KBM-7 (cell line): Measurements from ENCODE around the gene DNAI1.

Experiments
- DNase-seq: peaks from one replicate; pipeline ENCODE4 v3.0.0-alpha.2; 2015
- in situ Hi-C: fragments of 300-500 bp; cut with MboI; formaldehyde crosslinking; loops from 2 replicates; pipeline ENCODE4 v1.14.3; 2020; ENCODE audit warnings: low sequenced_read_pairs, low pct_unique_long_range_greater_than_20kb, mixed read lengths

The DNAI1 gene

GRCh38 chr9:34443976-34444375 is 14.6 kb upstream of the DNAI1 start:
- peak; percentile 49 for DNase-seq

GRCh38 chr9:34446468-34446891 is 12.1 kb upstream of the DNAI1 start:
- DNase-seq, result no peak
- in situ Hi-C loops, result no loop called here

More at GRCh38 chr9:34443976-34444375, 14.6 kb upstream of the DNAI1 start:
- in situ Hi-C loops, result no loop called here

GRCh38 chr9:34446951-34447350 is 11.7 kb upstream of the DNAI1 start:
- DNase-seq, result no peak
- in situ Hi-C loops, result no loop called here

GRCh38 chr9:34450644-34451043 is 8.0 kb upstream of the DNAI1 start:
- in situ Hi-C loops, result no loop called here
- DNase-seq, result no peak

DNA sequence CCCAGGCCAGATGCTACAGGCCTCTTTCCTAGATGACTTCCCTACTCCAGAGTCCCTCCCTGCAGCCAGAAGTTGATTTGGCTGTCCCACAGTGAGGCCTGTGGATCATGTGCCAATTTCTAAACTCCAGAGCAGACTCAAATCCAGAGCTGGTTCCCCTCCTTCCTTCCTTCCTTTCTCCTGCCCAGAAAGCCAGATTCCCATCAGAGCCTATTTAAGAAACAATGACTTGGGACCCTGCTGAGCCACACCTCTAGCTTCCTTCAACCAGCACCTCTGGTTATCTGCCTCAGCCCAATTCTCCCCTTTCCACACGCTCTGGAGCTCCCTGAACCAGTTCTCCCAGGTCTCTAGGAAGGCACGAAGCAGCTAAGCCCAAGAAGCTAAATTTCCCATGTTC is 7.5 kb upstream of the DNAI1 start:
- in situ Hi-C loops, result no loop called here
- DNase-seq, result no peak

- no peak for DNase-seq
- in situ Hi-C loops, result no loop called here
Measured at GRCh38 chr9:34451545-34451944, 7.1 kb upstream of the DNAI1 start.

DNA sequence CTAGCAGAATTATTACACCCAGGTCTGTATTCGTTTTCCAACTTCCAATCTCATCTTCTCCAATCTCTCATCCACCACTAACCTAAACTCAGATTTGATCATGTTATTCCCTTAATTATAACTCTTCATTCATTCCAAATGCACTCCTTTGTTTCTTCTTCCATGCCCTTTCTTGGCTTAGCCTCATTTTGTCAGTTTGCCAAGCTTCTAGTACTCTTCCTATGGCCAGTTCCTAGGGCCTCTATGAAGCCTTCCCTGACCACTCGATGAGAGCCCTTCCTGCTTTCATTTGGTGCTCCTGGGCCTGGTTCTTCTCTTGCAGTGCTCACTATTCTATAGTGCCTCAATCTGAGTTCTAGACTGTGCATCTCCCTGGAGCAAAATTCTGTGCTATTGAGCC is 6.0 kb upstream of the DNAI1 start:
- in situ Hi-C loops, result no loop called here
- DNase-seq, result no peak

DNA sequence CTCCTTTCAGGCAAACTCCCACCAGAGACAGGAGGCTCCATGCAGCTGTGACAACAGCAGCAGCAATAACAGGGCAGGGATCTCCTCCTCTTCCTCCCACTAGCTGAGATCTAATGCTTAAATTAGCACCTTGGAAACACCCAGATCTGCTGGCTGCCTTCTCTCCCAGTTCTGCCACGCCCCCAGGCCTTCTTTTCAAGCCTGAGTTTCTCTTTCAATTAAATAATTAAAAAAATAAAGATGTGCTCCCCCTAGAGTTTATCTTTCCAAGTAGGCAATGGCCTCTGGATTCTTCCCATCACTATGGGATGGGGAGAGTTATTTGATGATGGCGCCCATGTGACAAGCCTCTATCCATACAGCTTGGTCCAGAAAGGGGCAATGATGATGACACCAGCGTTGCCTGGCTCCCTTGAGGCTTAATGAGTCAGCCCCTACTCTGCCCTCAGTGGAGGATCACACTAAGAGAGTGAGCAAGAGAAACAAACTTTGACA is 4.0 kb upstream of the DNAI1 start:
- in situ Hi-C loops, result no loop called here
- DNase-seq, result no peak

GRCh38 chr9:34456151-34456550 is 2.5 kb upstream of the DNAI1 start:
- peak; percentile 65 for DNase-seq
- in situ Hi-C loops, result no loop called here

DNA sequence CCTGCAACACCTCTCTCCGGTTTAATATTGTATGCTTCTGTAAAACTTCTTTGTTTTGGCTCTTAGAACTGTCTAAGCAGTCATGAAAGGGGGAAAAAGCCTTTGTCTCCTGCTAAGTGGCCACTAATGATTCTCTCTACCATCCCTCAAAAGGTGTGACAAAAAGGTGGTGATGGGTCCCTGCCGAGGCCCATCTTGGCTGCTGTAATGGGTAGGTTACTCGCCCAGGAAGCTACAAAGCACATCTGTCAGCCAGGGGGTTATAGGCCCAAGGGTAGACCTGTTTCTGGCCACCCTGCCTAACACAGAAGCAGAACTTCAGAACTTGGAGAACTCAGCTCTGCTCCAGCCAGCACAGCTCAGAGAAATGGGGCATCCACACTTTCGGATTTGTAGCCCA is 1.9 kb upstream of the DNAI1 start:
- in situ Hi-C loops, result no loop called here
- DNase-seq, result no peak

DNA sequence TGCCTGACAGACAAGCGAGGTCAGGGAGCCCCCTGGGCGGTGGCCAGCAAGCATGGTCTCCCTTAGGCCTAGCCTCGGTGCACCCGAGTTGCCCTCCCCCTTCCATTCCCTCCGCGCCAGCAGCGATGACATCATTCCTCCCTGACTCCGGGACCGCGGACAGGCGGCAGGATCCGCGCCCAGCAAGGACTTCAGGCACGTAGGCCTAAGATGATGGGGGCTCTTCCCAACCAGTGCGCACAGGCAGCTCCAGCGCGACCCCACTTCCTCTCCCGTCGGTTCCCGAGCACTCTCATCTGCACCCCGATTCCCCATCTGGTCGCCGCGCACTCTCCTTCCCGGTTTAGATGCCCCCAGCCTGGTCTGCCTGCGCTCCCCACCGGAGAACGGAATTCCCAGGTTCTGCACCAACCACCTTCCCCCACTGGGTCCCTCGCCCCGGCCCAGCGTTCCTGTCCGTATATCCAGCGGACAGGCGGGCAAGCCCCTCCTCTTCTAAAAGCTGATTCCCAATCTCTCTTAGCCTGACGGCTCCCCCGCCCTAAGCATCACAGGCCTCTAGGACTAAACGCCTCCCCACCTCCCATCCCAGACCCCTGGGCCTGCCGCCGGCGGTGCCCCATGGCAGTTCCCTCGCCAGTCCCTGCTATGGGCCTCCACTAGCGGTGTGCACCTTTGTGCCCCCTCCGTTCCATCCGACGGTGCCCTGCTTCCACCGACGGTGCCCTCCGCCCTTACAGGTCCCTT is 1.2 kb upstream of the DNAI1 start:
- in situ Hi-C loops, result no loop called here
- DNase-seq, result peak; percentile 19

- DNase-seq, result no peak
- in situ Hi-C loops, result no loop called here
Measured at GRCh38 chr9:34458959-34459340, 345 bp downstream of the DNAI1 start.

DNA sequence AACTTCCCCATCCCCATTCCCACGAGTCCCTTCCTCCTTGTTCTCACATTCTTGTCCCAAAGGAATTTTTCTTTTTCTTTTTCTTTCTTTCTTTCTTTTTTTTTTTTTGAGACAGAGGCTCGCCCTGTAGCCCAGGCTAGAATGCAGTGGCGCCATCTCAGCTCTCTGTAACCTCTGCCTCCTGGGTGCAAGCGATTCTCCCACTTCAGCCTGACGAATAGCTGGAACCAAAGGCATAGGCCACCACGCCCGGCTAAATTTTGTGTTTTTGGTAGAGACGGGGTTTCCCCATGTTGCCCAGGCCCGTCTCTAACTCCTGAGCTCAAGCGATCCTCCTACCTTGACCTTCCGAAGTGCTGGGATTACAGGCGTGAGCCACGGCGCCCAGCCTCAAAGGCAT is 751 bp downstream of the DNAI1 start:
- no peak for DNase-seq
- in situ Hi-C loops, result no loop called here

DNA sequence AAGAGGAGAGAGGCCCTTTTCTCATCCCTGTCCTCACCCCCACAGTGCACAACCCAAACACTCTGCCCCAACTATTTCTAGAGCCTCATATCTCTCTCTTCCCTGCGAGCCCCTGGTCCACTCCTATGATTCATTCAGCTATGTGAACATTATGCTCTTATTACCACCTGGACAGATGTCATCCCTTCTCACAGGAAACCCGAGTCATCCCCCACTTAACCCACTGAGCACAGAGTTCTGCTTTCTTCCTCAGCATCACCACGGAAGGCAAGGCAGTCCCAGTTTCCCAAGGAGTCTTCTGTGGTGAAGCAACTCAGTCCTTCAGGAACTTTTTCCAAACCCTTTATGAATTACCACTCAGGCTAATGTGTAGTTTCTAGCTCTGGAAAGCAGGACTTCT is 1.3 kb downstream of the DNAI1 start:
- DNase-seq, result no peak
- in situ Hi-C loops, result no loop called here

- in situ Hi-C loops, result no loop called here
- DNase-seq, result peak; percentile 17
Measured at GRCh38 chr9:34463098-34463900, 4.7 kb downstream of the DNAI1 start.

DNA sequence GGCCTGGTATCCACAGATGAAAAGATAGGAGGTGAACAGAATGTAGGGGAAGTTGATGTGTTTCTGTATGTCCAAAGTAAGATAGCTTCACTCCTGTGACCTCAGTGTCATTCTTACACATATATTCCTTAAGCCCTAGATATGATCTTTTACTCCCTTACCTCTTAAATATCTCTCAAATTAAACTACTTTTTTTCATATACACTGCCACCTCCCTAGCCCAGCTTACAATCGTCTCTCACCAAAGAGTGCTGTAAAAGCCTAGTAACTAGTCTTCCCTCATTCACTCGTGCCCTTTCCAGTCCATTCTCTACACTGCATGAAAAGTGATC is 5.3 kb downstream of the DNAI1 start:
- in situ Hi-C loops, result no loop called here
- no peak for DNase-seq

GRCh38 chr9:34464571-34464970 is 6.0 kb downstream of the DNAI1 start:
- no peak for DNase-seq
- in situ Hi-C loops, result no loop called here

GRCh38 chr9:34465468-34465867 is 6.9 kb downstream of the DNAI1 start:
- in situ Hi-C loops, result no loop called here
- no peak for DNase-seq

GRCh38 chr9:34475097-34475496 is 16.5 kb downstream of the DNAI1 start:
- in situ Hi-C loops, result no loop called here
- DNase-seq, result no peak

DNA sequence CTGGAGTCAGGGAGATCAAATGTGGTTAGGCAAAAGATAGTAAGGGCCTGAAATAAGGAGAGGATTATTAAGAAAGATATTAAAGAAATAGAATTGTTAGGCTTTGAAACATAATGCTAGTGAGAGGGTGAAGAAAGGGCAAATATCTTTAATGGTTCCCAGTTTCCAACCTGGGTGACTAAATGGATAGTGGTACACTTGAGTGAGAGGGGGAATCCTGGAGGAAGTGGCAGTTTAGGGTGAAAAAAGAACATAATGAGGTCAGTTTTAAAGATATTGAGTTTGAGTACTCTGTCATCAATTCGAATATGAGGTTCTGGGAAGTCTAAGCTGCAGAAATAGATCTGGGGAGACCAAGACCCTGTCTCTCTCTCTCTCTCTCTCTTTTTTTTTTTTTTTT is 18.9 kb downstream of the DNAI1 start:
- in situ Hi-C loops, result no loop called here
- no peak for DNase-seq

DNA sequence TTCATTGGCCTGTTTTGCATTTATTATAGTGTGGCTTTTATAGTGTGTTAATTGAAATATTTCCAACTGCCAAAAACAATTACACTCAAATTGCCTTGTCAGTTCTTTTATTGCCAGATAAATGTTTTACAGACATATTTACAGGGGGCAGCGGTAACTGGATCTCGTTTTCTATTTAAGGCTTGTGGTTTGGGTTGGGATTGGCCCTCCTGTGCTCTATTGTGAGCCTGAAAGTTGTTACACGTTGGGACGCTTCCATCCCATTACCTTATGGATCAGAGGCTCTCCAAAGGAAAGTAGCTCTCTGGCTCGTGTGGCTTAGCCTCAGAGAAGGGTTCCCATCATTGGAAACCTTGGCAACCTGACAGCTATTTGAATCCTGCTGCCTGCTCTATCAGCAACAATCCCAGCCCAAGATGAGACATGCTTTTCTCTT is 20.8 kb downstream of the DNAI1 start:
- in situ Hi-C loops, result no loop called here
- no peak for DNase-seq
